GM21526 (cell line): ENCODE data around the gene KCNK17.

ENCODE experiments used
- ATAC-seq: cut with Tn5 transposase; IDR thresholded peaks from one replicate; pipeline ENCODE4 v1.9.1; 2021; ENCODE audit warnings: moderate library complexity; ENCODE audit not compliant: unreplicated experiment, low FRiP score

The KCNK17 gene

GRCh38 chr6:39338397-39338796 lies 24.2 kb upstream of the KCNK17 start:
- no peak for ATAC-seq

DNA sequence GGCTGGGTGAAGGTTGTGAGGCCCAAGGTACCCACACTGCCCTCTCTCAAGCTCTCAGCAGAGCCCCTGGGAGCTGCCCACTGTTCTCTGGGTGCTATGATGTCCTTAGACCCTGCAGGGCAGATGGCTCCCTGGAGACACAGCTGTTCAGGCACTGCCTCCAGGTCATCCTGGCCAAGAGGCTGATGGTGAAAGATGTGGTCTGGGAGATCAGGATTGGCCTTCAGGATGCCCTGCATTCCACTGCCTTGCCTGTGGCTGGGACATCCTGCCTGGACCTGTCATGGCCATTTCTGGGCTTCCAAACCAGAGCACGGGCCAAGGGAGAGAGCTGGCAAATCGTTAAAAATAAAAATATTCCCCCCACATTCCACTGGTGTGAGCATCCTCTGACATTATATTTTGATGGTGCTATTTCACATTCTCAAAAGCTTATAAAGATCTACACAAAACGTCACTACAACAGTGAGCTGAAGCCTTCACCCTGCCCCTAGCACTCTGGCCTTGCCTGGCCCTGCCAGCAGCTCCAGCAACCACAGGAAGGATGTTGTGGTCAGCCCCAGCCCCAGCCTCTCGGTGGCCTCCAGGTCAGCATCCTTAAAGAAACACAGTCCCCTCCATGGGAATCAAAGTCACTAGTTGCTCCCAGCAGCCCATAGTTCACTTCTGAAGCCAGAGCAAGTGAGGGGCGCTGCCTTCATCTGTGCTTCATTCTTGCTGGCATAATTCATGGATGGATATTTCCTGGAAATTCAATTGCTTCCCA lies 21.7 kb upstream of the KCNK17 start:
- ATAC-seq, result no peak

GRCh38 chr6:39333644-39334438 lies 19.6 kb upstream of the KCNK17 start:
- ATAC-seq, result no peak

- ATAC-seq, result no peak
Observed at GRCh38 chr6:39330476-39330875, 16.3 kb upstream of the KCNK17 start.

GRCh38 chr6:39330057-39330456 lies 15.8 kb upstream of the KCNK17 start:
- ATAC-seq, result no peak

- no peak for ATAC-seq
Observed at GRCh38 chr6:39328066-39328465, 13.8 kb upstream of the KCNK17 start.

DNA sequence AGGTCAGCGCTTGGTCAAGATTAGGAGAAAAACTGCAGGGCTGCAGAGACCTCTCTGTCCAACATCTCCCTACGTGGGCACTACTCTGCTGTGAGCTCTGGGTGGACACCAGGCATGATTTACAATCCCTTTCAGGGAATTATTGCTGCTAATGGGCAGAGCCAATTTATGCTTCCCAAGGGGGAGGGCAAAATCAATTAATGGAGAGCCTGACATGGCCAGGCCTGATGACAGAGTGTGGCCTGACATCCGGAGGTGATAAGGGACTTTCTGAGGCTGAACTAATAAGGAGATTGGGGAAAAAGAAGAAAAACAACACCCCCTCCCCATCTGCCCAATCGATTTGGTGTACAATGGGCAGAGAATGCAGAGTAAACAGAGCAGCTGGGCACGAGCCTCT lies 13.3 kb upstream of the KCNK17 start:
- ATAC-seq, result no peak

GRCh38 chr6:39322306-39322850 lies 8.2 kb upstream of the KCNK17 start, which contains the start of gene KCNK16:
TSS of gene KCNK16 (minus strand) at chr6:39322702. CDS start at chr6:39322540, 162 bp downstream.
- ATAC-seq, result no peak

- ATAC-seq, result no peak
Observed at GRCh38 chr6:39321761-39322160, 7.5 kb upstream of the KCNK17 start.

- no peak for ATAC-seq
Observed at GRCh38 chr6:39320363-39320984, 6.3 kb upstream of the KCNK17 start.

DNA sequence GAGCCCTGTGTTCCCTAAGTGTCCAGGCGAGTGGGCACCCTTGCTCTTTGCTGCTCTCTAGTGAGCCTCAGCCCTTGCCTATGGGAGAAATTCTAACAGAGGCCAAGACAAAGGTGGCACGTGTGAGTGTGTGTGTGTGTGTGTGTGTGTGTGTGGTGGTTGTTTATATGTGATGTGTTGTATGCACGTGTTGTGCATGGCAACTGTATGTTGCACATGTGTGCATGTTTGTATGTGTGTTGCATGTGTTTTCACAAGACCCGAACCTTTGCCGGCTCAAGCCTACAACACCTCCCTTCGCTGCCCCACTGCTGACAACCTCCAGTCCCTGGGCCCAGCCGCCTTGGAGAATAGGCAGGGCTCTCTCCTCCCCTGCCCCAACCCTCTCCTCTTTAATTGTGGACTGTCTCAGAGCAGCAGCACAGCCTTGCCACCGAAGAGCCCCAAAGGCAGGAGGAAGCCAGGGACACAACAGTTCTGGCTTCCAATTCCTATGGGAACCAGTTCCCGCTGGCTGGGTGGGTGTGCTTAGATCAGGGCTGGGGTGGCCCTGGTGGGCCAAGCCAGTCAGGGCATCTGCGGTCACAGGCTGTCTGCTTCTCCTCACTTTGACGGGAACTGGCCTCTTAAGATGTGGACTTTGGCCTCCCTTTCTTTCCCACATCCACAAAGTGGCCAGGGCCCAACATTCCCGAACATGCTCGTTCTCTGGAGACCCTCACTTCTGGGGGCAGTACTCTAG lies 5.6 kb upstream of the KCNK17 start:
- no peak for ATAC-seq

- ATAC-seq, result no peak
Observed at GRCh38 chr6:39317256-39317655, 3.0 kb upstream of the KCNK17 start.

- no peak for ATAC-seq
Observed at GRCh38 chr6:39313526-39314272, 520 bp downstream of the KCNK17 start.

- no peak for ATAC-seq
Observed at GRCh38 chr6:39312912-39313525, 1.2 kb downstream of the KCNK17 start.

DNA sequence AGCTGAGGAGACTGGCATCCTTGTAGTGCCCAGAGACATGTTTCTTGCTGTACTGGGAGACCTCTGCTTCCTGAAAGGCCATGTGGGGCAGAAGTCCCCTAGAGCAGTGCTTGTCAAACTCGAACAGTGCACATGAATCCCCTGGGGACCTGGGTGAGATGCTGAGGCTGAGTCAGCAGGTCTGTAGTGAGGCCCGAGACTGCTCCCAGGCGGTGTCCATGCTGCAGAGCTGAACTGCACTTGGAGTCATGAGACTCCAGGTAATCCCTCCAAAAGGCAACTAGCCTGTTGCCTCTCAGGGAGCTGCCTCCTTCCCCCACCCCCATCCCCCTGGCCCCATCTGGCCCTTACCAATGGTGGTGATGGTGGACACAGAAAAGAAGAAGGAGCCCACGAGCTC lies 3.7 kb downstream of the KCNK17 start:
- no peak for ATAC-seq

DNA sequence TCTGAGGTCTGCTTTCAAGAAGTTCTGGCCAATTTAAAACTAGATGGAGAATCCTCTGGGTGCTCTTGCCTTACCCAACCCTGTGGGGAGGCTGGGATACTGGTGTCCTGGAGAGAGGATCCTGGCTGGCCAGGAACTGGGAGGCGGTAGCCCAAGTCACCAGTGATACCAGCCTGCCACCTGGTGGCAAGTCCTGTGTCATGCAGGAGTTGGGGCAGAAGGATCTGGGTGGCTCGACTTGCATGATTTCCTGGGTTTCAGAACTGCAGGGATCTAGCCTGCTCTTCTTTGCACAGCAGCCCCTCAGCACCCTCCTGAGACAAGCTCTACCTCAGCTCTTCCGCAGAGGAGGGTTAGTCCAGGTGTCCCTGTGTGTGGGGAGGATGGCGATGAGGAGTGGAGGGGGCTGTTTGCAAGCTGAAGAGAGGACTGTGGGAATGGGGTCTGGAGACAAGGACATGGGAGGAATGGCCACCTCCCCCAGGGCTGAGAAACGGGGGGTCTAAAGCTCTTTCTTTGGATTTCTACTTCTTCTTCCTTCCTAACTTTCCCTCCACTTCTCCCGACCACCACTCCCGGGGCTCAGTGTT lies 4.2 kb downstream of the KCNK17 start:
- ATAC-seq, result no peak

DNA sequence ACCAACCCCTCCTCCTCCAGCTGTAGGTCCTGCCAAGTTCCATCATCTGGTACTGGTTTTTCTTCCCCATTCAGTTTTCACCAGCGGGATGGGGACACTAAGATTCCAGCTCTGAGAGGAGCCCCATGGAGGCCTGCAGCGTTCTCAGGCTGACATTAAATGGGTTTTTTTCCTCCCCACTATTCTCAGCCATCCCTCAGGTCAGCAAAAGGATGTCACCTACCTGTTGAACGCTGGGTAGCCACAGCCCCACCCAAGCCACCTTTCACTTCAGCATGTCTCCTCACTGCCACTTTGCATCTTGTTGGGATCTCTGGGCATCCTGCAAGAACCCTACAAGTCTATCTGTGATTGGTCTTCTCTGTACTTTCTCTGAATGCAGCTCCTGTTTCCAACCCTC lies 6.8 kb downstream of the KCNK17 start:
- ATAC-seq, result no peak

DNA sequence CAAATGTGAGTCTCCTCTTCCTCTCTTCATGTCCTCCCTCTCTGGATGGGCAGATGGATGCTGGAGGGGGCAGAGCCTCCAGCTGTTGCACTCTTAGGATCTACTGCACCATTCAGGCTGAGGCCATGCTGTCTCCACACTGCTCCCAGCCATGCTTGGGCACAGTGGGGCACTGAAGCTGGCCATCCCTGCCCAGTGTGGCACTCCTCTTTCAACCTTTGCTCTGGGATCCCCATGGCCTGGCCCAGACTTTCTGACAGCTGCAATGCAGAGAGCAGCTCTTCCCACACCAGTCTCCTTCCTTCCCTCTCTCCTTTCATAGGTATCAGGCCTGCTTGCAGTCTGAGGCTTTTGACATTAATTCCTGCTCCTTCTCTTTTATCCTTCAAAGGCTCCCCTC lies 9.3 kb downstream of the KCNK17 start:
- ATAC-seq, result no peak
